HL-60/S4 treated with retinoic acid at 250 ng/mL for 4 days and 3 days (cell line): ENCODE data around the gene ITPRIPL2.

Experiments used
- in situ Hi-C: fragments of 300-500 bp; cut with MboI; formaldehyde crosslinking; loops from 2 replicates; pipeline ENCODE4 v1.7.0; 2022; ENCODE audit warnings: low sequenced_read_pairs

ITPRIPL2 gene

DNA sequence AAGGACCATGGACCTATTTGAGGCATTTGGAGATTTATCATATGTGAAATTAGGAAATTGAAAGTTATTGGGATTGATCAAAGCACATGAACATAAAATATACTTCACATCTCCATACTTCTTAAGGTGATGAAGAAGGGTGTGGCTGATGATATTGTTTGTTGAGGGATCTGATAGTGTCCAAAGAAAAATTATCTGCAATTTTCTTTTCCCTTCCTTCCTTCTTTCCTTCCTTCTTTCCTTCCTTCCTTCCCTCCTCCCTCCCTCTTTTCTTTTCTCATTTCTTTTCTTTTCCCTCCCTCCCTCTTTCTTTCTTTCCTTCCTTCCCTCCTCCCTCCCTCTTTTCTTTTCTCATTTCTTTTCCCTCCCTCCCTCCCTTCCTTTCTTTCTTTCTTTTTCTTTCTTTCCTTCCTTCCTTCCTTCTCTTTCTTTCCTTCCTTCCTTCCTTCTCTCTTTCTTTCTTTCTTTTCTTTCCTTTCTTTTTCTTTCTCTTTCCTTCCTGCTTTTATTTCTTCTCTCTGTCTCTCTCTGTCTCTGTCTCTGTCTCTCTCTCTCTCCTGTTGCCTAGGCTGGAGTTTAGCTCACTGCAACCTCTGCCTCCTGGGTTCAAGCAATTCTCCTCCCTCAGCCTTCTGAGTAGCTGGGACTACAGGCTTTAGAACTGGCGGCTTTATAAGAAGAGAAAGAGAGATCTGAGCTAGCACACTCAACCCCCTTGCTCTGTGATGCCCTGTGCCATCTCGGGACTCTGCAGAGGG lies 20.9 kb upstream of the ITPRIPL2 start:
- in situ Hi-C loops: loop anchor here (25.0 kb wide), 1 partner anchor 419 kb away; the partner anchor contains the start of genes CCP110 and GDE1

DNA sequence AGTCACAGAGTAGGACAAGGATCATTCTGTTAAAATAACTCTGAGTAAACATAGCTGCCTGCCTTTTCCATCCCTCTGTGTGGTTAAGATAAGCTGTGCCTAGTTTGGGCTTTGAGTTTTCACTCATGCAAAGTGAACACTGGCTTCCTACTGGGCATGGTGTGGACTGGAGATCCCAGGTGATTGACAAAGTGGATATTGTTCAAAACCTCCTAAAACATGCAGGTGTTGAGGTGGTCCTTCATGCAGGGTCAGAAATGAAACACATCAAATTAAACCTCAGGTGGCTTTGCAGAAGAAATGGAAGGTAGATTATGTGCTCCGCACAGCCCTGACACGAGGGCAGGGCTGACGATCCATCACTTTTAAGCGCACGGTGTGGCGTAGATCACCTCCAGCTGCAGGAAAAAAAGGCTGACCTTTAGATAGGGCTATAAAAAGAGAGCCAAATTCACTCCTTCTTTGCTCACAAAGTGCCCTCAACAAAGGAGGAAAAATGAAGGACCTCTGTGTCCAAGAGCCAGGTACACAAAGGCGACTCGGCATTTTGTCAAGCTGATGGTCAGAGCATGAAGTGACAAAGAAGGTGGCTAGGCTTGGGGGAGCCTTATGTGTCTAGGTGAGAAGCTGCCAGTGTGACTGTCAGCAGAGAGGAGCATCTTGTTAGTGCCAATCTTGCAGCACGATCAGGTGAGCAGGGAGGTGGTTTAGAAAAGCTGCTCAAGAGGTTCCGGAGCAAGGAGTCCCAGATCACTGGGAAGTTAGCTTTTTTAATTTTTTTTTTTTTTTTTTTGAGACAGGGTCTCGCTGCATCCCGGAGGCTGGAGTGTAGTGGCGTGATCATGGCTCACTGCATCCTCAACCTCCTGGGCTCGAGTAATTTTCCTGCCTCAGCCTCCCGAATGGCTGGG lies 19.9 kb upstream of the ITPRIPL2 start:
- in situ Hi-C loops: loop anchor here (25.0 kb wide), 1 partner anchor 418 kb away; the partner anchor contains the start of genes CCP110 and GDE1

DNA sequence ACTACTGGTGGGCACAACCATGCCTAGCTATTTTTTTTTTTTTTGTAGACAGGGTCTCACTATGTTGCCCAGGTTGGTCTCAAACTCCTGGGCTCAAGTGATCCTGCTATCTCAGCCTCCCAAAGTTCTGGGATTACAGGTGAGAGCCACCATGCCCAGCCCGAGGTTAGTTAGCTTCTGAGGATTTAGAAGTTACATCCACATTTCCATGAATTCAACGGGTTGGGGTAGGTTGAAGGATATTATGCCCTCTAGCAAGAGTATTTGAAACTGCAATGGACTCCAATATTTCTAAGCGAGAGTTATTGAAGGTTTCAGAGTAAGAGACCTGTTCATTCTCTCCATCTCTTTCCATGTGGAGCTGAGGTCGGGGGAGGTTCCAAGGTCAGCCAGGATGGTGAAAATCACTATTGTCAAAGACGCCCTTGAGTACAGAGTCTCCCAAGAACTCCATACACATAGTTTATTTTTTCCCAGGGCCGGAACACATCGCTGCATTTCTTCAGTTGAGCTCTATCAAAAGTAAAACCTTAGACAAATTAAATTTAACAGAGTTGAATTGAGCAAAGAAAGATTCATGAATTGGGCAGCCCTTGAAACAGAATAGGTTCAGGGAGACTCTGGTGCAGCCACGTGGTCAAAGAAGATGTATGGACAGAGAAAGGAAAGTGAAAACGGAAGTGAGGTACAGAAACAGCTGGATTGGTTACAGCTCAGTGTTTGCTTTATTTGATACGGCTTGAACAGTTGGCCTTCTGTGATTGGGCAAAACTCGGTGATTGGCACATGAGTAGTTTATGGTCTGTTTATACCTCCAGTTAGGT lies 19.0 kb upstream of the ITPRIPL2 start:
- in situ Hi-C loops: loop anchor here (25.0 kb wide), 1 partner anchor 418 kb away; the partner anchor contains the start of genes CCP110 and GDE1

DNA sequence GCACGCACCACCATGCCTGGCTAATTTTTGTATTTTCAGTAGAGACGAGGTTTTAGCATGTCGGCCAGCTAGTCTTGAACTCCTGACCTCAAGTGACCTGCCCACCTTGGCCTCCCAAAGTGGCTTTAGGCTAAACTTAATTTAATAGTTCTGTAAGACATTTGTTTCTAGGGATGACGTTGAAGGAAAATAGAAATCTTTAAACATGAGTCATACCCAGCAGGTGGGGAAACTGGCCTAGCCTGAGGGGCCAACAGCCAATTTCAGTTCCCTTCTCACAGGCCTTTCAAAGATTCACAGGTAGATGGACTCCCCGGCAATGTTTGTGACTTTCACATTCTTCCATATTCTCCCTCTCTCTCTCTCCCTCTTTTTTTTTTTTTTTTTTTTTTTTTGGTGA lies 18.1 kb upstream of the ITPRIPL2 start:
- in situ Hi-C loops: loop anchor here (25.0 kb wide), 1 partner anchor 417 kb away; the partner anchor contains the start of genes CCP110 and GDE1

DNA sequence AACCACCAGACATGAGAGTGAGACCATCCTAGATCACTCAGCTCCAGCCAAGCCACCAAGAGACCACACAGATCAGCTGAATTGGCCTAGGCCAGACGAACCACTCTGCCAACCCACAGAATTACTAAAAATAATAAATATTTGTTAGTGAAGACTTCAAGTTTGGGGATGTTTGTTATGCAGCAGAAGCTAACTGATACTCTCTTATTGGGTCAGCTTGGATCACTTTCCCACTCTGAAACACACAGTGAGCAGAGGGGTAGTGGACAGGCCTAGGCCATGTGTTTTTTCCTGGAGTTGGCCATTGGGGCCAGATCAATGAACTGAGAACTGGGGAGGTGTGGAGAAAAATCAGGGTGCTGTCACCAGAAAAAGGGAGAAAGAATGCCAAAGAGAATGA lies 15.6 kb upstream of the ITPRIPL2 start:
- in situ Hi-C loops: loop anchor here (25.0 kb wide), 1 partner anchor 414 kb away; the partner anchor contains the start of genes CCP110 and GDE1

DNA sequence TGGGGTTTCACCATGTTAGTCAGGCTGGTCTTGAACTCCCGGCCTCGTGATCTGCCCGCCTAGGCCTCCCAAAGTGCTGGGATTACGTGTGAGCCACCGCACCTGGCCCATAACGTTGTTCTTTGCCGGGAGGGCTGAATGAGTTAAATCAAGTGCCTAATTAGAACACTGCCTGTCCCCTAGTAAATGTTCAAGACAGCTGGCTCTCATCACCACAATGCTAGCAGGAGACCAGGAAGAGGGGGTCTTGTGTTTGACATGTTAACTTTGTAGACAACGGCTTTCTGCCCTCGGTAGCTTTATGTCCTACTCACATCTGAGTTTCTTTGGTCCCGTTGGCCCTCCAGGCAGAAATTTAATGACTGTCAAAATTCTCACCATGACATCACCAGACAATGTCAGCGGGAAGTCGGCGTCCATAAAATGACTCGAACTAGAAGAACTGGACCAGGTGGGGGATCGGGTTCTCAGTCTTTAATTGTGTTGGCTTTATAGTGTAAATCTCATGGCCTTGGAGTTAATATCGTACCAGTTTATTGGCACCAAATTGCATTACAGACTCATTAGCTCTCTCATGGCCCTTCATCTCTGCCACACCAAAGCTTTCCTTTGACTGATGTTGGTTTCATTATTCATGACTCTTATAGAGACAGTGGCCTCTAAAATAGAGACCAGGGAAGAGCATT lies 11.4 kb upstream of the ITPRIPL2 start:
- in situ Hi-C loops: no loop called here

DNA sequence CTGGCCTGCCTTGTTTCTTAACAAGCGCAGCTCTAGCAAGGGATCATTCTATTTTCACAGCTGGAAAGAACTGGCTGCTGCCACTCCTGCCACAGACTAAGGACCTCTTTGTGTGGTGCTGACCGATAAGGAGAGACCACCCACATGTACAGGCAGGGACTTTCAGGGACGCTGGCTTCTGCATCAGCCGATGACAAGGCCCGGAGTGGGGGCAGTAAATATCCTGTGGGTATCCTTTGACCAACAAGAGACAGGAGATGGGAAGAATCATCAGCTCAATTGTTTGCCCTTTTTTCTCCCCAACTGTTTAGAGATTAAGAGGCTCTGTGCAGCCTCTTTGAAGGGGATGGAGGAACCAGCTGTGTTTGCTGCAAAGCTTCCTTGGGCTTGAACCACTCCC lies 9.2 kb upstream of the ITPRIPL2 start:
- in situ Hi-C loops: no loop called here

DNA sequence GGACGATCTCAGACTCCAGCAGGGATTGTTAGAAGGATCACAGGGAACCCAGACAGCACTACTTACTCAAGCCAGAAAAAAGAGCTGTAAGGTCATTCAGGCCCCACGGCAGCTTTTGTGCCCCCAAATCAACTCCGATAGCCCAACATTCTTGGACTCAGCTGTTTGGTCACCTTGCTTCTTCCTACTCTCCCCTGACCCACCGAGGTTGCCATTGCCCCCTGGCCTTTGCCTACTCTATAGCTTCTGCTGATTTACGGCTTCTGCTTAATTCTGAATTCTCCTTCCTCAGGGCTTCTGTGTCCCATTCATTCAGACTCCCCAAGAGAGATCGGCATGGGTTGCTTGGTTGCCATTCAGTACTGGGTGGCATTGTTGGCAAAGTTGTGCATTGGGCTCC lies 8.6 kb upstream of the ITPRIPL2 start:
- in situ Hi-C loops: no loop called here

DNA sequence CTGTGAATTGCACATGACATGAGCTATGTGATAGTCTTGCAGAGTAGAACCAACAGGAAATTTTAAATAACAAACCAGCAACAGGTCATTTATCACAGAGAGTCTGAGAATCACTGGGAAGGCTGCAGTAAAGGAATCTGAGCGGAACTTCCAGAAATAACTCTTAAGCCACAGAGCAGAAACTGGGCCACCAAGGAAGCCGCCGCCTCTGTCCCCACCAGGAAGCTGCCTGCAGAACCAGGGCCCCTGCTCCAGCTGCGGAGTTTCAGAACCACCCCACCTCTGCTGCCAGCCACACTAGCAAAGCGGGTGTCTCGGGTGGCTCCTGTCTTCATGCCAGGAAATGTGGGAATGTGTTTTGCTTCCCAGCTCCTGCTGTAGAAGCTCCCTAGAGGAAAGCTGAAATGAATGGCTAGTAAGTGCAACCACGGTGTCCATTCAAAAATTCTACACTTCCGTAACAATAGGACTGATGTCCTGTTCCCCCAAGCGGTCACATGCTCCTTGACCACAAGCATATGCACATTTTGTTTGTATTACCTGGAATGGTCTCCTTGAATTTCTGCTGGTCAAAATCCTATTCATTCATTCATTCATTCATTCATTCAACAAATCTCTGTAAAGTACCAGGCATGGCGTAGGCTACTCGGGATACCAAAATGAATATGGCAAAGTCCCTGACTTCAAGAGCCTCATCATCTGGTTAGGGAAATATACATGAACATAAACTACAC lies 7.7 kb upstream of the ITPRIPL2 start:
- in situ Hi-C loops: no loop called here

DNA sequence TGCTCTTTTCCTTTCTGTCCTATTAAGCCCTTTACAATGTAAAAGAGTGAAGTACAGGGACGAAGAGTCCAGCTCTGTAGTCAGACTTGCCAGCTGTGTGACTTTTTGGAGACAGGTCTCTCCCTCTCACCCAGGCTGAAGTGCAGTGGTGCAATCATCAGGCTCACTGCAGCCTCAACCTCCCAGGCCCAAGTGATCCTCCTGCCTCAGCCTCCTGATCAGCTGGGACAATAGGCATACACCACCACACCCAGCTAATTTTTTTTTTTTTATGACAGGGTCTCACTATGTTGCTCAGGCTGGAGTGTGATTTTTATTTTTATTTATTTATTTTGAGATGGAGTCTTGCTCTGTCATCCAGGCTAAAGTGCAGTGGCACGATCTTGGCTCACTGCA lies 7.1 kb upstream of the ITPRIPL2 start:
- in situ Hi-C loops: no loop called here

DNA sequence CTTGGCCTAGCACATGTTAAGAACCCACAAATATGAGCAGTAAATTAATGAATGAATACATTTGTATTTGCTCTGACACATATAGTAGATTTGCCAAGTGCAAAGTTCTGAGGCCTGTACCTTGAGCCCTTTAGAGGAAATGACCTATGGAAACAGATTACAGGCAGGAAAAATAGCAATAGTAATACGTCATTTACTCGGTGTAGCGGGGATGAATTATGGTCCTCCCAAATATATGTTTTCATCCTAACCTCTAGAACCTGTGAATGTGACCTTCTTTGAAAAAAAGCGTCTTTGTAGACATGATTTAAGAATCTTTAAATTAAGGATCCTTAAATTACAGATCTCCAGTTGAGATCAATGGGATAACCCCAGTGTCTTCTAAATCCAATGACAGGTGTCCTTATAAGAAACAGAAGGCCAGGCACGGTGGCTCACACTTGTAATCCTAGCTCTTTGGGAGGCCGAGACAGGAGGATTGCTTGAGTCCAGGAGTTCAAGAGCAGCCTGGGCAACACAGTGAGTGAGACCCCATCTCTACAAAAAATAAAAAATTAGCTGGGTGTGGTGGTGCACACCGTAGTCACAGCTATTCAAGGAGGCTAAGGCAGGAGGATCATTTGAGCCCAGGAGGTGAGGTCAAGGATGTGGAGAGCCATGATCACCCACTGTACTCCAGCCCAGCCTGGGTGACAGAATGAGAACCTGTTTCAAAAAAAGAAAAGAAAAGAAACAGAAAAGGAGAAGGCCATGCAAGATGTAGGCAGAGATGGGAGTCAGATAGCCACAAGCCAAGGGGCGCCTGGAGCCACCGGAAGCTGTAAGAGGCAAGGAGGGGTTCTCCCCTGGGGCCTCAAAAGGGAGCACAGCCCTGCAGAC lies 5.1 kb upstream of the ITPRIPL2 start:
- in situ Hi-C loops: no loop called here

DNA sequence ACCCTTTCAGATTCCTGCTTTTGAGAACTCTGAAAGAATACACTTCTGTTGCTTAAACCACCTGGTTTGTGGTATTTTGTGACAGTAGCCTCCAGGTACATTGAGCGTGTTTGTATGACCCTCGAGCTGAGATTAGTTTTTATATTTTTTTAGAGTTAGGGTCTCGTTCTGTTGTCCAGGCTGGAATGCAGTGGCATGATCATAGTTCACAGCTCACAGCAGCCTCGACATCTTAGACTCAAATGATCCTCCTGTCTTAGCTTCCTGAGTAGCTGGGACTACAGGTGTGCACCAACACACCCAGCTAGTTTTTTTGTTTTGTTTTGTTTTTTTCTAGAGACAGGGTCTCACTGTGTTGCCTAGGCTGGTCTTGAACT lies 4.5 kb upstream of the ITPRIPL2 start:
- in situ Hi-C loops: no loop called here

DNA sequence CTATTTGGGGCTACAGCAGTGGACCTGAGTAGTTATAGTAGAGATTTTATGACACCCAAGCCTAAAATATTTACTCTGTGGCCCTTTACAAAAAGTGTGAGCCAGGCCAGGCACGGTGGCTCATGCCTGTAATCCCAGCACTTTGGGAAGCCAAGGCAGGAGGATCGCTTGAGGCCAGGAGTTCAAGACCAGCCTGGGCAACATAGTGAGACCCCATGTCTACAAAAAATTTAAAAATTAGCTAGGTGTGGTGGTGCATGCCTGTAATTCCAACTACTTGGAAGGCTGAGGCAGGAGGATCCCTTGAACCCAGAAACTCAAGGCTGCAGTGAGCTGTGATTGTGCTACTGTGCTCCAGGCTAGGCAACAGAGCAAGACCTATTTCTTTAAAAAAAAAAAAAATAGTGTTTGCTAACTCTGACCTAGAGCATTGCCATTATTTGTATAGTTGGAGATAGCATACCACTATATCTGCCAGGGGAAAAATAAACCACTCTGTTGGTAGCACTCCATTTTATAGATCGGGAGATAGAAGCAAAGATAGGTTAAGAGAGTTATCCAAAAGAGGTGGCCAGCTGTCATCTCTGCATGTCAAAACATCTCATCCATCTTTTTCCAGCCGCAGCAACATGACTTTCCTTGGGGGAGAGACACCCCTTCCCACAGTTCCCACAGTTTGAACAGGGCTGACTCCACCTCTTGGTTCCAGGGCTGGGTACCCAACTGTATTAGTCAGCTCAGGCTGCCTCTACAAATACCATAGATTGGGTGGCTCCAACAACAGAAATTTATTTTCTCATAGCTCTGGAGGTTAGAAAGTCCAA lies 3.0 kb upstream of the ITPRIPL2 start:
- in situ Hi-C loops: no loop called here

DNA sequence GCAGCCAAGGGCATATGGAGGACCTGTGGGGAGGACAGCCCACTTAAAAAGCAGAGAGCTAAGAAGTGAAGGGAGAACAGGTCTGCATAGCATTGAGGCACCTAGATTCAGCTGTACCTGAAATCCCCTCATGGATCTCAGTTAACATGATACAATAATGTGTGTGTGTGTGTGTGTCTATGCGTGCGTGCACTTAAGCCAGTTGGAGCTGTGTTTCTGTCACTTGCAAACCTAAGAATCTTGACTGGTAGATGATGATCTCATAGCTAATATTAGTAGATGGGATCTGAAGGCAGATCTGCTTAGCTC lies 1.7 kb upstream of the ITPRIPL2 start:
- in situ Hi-C loops: no loop called here

DNA sequence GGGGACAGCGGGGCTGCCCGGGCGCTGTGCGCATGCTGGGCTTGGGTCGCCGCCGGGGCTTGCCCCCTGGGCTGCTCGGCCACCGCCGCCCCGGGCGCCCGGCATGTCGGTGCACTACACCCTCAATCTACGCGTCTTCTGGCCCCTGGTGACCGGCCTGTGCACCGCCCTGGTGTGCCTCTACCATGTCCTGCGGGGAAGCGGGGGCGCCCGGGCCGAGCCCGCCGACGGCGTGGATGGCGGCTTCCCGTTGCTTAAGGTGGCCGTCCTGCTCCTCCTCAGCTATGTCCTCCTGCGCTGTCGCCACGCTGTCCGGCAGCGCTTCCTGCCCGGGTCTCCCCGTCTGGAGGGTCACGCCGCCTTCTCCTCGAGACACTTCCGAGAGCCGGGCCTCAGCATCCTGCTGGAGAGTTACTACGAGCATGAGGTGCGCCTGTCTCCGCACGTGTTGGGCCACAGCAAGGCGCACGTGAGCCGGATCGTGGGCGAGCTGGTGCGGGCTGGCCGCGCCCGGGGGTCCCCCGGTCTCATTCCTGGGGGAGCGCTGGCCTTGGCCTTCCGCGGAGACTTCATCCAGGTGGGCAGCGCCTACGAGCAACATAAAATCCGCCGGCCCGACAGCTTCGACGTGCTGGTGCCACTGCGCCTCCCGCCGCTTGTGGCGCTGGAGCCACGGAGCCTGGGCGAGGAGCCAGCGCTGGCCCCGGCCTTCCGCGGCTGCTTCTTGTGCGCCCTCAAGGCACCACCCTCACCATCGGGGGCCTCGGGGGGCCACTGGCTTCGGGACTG lies 789 bp downstream of the ITPRIPL2 start:
- in situ Hi-C loops: no loop called here

DNA sequence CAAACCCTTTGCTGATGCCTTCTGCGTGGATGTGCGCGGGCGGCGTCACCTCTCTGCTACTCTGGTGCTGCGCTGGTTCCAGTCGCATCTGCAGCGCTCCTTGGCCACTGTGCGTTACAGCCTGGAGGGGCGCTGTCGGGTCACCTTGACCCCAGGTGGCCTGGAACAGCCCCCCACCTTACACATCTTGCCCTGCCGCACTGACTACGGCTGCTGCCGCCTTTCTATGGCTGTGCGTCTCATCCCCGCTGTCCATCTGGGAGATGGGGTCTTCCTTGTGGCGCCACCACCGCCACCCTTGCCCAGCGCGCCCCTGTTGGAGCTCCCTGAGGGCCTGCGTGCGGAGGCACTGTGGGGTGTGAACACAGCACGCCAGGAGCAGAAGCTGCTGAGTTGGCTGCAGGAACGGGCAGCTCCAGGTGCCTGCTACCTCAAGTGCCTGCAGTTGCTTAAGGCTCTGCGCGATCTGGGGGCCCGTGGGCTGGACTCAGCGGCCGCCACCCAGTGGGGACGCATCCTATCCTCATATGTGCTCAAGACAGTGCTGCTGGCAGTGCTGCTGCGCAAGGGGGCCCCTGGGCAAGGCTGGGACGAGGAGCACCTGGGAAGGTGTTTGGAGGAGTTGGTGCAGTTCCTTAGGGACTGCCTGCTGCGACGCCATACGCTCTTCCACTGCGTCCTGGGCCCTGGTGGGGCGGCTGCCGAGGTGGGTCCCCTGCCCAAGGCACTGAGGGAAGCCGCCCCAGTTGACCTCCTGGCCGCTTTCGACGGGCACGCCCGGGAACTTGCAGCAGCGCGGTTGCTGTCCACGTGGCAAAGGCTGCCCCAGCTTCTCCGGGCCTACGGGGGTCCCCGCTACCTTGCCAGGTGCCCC lies 1.6 kb downstream of the ITPRIPL2 start:
- in situ Hi-C loops: no loop called here
